ENCODE data around the gene ISX.

Gene ISX

DNA sequence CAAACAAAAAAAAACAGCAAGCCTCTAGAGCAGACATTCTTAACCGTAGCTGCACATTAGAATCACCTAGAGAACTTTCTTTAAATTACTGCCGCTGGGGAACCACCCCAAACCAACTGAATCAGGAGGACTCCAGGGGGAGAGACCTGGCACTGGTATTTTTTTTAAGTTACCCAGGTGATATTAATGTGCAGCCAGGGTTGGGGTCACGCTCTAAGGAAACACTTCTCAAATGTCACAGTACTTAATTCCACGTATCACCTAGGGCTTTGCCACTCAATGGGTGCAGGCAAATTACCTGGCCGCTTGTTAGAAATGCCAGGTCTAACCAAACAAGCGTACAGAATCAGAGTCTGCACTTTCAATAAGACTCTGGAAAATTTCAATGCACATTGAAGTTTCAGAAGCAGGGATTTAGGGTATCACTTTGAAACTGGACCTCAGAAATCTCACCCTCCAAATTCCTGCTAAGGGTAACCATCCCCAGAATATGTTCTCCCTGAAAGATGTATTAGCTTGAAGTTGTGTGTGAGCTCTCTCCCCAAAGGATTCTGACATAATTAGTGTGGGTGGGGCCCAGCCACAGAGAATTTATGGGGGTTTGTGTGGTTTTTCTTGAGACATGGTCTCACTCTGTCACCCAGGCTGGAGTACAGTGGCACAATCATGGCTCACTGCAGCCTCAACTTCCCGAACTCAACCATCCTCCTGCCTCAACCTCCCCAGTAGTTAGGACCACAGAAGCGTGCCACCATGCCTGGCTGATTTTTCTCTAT, 12.7 kb upstream of the ISX start:
- DNase-seq, result no peak

DNA sequence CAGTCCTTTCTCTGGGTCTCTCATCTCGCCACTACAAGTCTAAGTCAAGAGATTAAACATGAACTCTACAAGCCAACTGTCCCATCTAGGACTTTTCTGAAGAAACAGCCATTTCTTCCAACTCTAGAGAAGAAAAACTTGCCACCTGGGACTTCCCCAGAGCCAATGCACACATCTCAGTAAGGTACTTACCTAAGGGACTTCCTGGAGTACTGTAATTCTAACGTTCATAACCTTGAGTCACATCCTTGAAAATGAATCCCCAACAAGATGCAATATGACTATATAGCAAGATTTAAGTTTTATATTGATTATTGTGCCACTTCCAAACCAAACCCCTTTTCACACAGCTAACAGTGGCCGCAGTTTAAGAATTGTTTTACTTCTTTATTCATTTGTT, 11.9 kb upstream of the ISX start:
- DNase-seq, result no peak

DNA sequence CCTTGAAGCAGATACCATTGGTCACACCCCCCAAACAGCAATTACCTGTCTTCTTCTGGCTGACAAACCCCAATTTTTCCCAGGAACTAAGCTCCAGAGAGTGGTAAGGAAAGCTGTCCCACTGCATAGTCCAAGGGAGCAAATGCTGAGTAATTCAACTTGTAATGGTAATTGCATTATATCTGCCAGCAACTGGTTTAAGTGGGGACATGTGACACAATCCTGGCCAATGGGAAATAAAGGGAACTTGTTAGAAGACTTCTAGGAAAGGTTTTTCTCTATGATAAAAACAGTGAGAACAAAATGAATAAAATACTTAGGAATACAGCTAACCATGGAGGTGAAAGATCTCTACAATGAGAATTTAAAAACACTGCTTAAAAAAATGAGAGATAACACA, 9.5 kb upstream of the ISX start:
- no peak for DNase-seq

DNA sequence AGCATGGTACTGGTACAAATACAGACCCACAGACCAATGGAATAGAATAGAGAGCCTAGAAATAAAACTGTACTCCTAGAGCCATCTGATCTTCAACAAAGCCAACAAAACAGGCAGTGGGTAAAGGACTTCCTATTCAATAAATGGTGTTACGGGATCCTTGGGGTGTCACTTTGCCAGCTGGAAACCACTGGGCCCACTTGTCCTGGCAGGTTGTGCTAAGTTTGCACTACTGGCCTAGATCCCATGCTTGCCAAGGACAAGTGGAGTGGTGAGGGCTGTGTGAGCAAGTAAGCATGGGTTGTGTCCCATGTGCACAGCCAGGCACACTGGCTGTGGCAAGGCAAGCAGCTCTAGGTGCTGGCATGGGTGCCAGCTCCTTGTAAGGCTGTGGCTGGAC, 8.8 kb upstream of the ISX start:
- no peak for DNase-seq

DNA sequence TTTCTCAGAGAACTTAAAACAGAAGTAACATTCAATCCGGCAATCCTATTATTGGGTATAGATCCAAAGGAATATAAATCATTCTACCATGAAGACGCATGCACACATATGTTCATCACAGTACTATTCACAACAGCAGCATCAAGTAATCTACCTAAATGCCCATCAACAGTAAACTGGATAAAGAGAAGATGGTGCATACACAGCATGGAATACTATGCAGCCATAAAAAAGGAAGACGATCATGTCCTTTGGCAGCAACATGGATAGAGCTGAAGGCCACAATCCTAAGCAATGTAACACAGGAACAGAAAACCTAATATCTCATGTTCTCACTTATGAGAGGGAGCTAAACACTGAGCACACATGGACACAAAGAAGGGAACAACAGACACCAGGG, 6.3 kb upstream of the ISX start:
- DNase-seq, result no peak

DNA sequence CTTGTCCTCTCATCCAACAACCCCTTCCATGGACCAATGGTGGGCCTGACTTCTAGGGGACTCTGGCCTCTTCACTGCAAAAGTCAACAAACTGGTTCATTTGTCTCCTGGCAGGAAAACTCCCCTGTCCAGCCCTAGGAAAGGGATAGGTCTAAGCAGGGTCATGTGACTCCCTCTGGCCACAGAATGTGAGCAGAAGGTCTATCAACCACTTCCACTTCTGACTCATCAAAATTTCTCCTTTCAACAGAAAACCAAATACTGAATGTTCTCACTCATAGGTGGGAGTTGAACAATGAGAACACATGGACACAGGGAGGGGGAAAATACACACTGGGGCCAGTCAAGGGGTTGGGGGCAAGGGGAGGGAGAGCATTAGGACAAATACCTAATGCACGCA, 1.3 kb upstream of the ISX start:
- DNase-seq, result no peak

DNA sequence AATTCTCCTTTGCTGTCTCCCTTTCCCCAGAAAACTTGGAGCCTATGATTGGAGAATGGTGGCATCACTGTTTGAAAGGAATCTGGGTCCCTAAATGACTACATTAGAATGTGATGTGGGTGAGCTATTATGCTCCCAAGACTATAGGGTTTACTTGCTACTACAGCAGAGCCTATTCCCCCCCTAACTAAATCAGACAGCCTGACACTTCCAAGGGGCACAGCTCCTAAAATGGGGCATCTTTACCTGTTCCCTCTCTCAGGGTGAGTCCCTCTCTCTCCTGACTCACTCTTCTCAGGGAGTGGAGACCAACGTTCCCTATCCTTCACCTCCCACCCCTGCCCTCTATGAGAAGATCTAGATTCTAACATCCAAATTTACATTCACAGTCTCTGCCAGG, 775 bp upstream of the ISX start:
- no peak for DNase-seq

DNA sequence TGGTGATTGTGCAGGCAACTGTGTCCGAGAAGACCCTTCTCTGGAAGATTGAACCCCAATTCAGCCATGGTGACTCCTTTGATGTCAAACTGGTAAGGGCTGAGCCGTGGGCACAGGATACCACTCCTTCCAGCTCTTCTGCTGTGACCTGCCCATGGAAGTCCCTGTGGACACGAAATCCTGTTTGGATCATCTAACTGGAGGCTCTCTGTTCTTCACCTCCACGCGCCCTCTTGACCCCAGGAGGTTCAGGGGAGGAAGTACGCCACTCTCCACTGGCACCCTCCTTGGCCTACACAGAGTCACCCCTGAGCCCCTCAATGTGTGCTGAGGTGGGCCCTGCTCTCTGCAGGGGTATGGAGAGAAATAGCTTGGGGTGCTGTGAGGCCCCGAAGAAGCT, 810 bp downstream of the ISX start:
- no peak for DNase-seq

DNA sequence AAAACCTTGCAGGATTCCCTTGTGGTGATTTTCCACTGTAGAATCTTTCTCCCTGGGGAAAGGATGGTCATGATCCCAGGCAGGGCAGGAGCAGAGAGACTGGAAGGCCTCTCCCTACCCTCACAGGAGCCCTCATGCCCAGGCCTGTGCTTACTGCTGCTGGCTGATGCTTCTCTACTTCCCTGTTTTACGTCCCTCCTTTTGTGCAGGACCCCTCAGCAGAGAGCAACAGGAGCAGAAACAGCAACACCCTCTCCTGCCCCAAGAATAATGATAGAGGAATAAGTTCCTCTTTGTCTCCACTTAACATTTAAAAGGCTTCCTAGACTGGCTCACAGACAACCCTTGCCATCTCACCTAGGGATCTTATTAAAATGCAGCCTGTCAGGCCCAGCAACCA, 3.6 kb downstream of the ISX start:
- no peak for DNase-seq

DNA sequence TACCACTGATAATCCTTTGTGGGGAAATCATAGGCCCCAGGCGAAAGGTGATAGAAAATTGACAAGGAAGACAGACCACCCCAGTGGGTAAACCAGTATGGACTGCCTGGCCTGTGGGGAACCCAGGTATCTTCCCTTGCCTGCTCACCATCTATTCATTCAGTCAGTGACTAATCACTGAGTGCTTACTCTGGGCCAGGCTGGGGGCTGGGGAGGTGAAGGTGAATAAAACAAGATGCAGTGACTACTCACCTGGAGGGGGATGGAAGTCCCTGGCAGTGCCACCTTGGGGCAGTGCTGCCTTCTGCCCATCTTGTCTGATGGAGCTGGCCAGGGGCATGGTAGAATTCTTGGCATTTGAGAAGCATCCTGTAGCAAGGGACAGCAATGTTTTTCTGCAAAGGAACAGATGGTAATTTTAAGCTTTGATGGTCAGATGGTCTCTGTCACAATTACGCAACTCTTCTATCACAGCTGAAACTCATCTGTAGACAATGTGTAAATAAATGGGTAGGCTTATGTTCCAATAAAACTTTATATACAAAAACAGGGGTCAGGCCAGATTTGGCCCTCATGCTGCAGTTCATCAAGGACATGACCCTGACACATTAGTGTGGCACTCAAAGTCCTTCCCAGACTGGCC, 4.6 kb downstream of the ISX start:
- no peak for DNase-seq

DNA sequence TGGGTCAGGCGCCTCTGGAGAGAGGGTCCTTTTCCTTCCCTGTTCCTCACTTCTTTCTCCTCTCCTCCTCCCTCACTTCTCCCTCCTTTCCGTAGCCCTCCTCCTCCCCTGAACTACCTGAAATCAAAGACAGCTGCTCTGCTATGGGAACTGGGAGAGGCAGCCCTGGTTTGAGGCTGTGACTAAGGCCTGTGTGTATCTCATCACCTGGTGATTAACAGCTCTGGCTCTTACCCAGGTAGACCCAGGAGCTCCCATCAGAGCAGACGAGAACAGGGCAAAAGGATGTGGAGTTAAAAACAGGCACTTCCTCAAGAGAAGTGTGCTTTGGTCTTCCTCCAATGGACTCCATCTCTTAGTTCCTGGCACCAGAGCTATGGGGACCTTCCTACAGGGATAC, 5.8 kb downstream of the ISX start:
- no peak for DNase-seq

DNA sequence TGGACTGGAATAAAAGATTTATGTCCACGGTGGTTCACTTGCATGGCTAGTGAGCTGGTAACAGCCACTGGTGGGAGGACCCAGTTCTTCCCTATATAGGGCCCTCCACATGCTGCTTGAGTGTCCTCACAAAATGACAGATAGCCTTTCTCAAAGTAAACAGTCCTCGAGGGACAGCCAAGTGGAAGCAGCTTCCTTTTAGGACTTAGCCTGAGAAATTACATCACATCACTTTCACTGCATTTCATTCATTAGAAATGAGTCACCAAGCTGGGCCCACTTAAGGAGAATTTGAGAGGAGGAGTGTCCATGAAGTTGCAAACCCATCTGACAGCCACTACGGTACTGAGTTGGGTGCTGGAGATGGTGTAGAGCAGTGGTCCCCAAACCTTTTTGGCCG, 7.0 kb downstream of the ISX start:
- no peak for DNase-seq

DNA sequence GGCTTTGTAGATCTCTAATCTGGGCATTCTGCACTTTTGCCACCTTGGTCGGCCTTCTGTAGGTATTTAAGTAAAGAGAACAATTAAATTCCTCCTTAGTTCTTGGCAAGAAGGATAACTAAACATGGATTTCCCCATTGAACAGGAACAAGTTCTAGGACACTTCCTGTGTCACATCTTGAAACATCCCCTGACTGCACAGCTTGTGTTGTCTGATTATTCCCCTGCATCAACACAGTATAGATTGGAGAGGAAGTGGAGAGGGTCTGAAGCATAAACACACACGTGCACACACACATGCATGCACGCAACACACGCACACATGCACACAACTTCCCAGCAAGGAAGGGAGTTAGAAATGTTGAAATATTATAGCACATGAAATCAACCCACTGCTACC, 8.6 kb downstream of the ISX start:
- no peak for DNase-seq

DNA sequence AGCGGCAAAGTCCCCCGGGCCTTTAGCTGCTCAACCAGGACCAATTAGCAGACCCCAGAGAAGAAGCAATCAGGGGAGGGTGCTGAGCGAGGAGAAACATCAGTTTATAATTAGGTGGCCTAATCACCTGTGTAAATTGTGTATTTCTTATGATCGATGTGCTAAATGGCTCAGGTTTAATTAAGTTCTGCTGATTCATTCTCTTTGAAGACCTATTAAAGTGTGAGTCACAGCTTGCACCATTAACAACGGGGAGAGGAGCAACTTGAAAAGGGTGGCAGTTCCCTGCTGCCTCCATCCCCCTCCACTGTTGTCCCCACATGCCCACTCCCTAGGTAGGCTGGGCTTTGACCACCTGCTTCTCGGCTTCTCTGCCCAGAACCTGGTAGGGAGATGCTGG, 10.7 kb downstream of the ISX start:
- no peak for DNase-seq

DNA sequence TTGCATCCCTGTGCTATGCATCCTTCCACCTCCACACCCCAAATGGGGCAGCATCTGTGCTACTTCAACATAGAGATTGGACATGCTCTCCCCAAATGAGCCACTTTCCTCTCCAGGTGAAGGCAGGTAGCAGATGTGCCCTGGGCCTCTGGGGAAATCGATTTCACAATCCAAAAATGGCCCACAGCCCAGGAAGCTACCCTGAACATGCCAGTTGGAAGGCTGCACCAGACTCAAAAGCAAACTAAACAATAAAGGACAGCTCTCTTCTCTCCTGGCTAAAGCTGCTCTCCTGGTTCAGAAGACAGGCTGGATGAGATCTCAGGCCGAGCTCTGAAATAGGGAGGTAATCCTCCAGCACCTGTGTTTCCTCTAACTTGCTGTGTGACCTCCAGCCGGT, 19.7 kb downstream of the ISX start:
- no peak for DNase-seq

DNA sequence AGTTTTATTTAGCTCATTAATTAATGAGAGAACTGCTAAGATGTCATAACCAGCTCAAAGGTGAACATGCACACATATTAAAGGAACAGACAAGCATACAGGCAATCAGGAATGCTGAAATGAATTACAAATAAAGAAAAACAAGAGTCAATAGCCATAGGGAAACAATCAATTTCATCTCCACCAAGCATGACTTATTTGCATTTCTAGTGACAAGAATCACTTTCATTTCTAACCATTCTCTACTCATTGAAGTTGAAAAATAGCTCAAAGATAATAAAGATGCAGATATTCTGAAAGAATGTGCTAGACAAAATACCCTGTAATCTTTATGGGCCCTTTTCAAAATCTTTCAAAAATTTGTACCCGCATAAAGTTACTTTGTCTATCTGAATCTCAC, 23.2 kb downstream of the ISX start:
- no peak for DNase-seq

DNA sequence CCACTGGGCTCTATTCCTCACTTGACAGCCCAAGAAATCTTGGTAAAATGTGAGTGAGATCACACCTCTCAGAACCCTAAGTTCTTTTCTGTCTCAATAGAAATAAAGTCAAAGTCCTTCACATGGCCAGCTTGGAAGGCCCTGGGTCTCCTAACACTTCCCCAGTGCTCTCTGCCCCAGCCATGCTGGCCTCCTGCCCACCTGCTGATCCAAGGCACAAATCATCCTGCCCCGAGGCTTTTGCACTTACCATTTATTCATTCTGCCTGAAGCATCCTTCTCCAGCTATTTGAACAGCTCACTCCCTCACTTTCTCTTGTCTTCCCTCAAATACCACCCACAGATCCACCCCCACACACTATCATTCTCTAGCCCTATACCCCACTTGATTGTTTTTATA, 26.4 kb downstream of the ISX start:
- no peak for DNase-seq

DNA sequence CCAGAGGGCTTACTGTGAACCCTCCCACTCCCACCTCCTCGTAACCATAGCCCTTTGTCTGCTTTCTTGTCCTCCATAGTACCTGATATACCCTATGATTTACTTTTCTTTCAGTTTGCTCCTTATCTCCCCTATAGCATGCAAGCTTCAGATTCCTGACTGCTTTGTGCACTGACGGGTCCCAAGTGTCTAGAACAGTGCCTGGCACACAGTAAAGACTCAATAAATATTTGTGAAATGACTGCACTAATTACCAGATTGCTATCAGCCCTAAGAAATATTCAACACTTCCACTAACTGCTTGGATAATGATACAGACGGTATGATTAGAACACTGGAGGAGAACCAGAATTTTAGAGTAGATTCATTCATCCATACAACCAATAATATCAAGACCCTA, 33.0 kb downstream of the ISX start:
- no peak for DNase-seq

DNA sequence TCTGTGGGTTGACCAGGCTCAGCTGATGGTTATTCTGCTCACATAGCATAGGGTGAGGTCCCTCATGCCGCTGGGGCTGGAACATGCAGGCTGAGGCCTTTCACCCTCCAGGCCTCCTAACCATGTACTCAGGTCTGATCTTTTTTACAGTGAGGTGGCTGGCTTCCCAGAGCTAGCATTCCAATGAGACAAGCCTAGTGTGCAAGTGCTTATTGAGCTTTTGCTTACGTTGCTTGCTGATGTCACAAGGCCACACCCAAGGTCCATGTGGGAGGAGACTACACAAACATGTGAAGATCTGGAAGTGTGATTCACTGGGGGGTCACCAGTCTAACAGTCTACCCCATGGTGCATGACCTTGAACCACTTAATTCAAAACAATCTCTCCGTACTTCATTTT, 33.9 kb downstream of the ISX start:
- no peak for DNase-seq

DNA sequence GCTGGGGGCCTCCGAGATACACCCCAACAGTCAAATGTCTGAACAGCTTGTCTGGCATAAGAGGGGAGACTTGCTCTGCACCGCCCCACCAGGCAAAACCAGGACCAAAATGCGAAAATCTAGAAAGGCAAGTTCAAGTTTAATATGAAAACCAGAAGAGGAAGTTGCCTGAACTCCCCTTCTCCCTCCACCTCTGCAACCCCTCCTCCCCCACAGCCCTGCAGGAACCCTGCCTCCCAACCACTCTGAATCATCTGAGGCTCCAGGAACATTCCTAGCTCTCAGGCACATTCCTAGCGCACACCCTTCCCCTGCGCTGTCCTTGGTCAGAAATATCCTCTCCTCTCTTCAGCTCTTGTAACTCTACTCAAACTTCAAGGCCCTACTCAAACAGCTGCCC, 36.7 kb downstream of the ISX start:
- no peak for DNase-seq

DNA sequence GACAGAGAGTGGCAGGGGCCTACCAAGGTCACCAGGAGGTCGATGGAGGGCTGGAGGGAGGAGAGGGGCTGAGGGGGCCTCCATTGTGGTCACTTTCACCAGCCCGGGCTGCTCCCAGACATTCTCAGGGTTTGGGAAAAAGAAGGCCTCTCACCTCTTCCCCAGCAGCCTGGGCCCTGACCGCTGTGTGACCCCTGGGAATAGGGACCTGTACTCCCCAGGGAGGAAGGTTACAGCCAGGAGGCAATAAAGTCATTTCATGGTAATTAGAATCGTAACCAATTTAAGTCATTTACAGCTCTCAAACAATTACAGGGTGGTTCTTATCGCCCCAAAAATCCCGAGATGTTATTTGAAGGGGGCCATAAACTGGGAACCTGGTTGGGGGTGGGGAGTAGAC, 37.8 kb downstream of the ISX start:
- no peak for DNase-seq

DNA sequence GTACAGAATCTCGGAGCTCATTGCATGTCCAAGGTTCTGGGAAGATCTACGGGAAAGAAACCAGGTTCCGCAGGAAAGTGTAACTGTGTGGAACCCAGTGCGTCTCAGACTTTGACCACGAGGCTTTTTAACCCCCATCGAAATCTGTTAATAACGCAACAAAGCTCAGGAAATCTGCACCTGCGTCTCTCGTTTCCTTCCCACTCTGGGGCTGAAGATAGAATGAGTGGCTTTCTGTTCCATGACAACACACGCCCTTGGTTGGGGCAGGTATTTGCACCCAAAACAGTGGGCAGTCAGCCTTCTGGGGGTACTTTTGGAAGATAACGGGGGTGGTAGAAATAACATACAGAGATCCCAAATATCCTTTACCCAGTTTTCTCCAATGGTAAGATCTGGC, 38.5 kb downstream of the ISX start:
- DNase-seq, result no peak

DNA sequence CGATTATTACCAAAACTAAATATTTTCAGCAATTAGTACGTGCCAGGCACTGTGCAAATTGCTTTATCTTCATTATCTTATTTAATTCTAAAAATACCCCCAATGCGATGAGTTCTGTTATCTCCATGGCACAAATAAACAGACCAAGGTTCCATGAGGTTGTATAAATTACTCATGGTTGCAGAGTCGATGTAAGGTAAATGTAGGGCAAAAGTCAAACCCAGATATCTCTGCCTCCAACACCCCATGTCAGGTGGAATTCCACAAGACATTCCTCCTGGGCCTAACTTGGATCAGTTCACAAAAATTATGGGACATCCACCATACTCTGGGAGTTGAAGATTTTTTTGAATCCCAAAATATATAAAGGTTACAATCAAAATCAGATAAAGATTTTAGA, 43.7 kb downstream of the ISX start:
- DNase-seq, result no peak

DNA sequence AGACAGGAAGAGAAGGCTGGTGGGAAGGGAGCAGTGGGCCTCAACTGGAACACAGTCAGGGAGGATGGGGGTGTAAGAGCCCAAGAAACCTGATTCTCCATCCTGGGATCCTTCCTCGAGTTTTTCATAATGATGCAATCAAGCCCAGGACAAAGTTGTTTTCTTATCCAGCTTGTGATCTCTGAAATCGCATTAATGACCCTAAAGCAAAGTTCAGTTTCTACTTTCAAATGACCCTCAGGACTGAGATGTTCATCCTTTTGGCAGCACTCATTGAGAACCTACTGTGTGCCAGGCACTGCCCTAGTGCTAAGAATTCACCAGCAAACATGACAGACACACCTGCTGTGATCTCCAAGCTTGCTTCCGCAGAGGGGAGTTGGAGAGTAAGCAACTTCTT, 45.3 kb downstream of the ISX start:
- DNase-seq, result no peak

DNA sequence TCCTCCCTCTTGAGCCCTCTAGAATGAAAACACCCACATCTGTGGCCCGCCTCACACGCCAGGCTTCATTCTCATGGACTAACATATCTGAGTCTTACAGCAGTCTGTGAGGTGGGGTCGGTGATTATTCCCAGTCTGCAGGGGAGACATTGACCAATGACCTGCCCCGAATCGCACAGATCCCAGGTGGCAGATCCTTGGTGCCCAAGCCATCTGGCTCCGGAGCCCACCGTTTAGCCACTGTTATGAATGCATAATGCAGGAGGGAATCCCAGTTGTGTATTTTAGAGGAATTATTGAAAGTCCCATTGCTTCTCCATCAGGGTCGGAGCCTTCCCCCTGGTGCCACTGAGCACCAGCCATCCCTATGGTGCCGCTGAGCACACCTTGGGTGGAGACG, 47.4 kb downstream of the ISX start:
- DNase-seq, result no peak

All from right hindlimb (tissue), 1 donor.